Spleen (tissue), 7 donors: ENCODE data around the gene KCNMB2.

Experiments used
- POLR2A ChIP-seq, 3 donors: fragments of 450-650 bp; IDR thresholded peaks; one replicate each; pipeline ENCODE4 v1.5.1; 2017; ENCODE audit warnings: antibody characterized with exemption in 3 of 3, mild to moderate bottlenecking in 1 of 3
- TF ChIP-seq, protein P1 (sequence below), 11 experiments: fragments of 200-600 bp in 7 of 11; fragments of 450-650 bp in 4 of 11; sonication (generic) in 4 of 11; IDR thresholded peaks in 8 of 11; conservative IDR thresholded peaks in 3 of 11; 1 replicate in 7 of 11; 2 replicates in 4 of 11; pipeline versions ENCODE4 v1.4.0 to v1.8.0; 2016 to 2021; ENCODE audit warnings: antibody characterized with exemption in 11 of 11, inconsistent platforms in 4 of 11, mild to moderate bottlenecking in 1 of 11
- donor health status: DM: no; HTN: no; CAD: no; lungs with moderate emphysema.
- donor health status: DM: no; HTN: no; CAD: no.
- donor health status: DM: no; HTN: no; CAD: no.

DNA sequence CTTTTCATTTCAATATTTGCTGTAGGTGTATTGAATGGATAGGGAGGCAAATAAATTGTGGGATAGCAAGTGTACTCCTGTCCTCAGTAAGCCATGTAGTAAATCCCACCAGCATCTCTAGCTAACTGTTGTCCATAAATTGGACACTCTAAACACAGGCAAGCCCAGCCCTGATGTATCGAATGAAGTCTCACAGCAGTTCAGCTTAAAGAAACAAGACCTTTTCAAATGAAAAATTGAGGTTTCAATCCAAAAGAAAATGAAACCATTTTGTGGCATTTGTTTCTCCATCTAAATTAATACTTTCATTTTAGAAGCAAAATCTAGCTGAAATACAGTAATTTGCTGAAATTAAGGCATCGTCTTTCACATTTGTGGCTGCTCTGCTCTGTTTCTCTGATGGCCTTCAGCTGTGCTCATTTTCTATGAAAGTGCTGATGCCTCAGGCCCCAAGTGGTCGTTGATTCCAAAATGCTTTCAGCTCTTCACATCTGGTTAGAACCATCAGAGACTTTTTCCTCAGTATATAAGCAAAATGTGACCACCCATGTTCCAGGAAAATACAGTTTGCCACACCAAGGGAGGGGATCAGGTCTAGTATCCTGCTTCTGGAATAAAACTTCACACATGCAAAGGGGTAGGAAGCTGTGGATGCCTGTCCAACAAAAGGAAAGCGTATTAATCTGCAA, 290.3 kb downstream of the KCNMB2 start:
- TF ChIP-seq, protein P1, sequence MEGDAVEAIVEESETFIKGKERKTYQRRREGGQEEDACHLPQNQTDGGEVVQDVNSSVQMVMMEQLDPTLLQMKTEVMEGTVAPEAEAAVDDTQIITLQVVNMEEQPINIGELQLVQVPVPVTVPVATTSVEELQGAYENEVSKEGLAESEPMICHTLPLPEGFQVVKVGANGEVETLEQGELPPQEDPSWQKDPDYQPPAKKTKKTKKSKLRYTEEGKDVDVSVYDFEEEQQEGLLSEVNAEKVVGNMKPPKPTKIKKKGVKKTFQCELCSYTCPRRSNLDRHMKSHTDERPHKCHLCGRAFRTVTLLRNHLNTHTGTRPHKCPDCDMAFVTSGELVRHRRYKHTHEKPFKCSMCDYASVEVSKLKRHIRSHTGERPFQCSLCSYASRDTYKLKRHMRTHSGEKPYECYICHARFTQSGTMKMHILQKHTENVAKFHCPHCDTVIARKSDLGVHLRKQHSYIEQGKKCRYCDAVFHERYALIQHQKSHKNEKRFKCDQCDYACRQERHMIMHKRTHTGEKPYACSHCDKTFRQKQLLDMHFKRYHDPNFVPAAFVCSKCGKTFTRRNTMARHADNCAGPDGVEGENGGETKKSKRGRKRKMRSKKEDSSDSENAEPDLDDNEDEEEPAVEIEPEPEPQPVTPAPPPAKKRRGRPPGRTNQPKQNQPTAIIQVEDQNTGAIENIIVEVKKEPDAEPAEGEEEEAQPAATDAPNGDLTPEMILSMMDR (IDR thresholded peaks at IDR 0.05 in 8 of 11, conservative IDR thresholded peaks at IDR 0.05 in 3 of 11), result no peak
- no peak for TF ChIP-seq POLR2A (IDR thresholded peaks at IDR 0.05)
